GM12801 (cell line): Measurements from ENCODE around the gene ZFP82.

ENCODE experiments used
- TF ChIP-seq, protein P1 (sequence below): IDR thresholded peaks from one replicate; pipeline ENCODE4 v1.5.1; 2011; ENCODE audit warnings: control low read depth; ENCODE audit not compliant: insufficient read length; ENCODE audit errors: extremely low read depth

The ZFP82 gene

DNA sequence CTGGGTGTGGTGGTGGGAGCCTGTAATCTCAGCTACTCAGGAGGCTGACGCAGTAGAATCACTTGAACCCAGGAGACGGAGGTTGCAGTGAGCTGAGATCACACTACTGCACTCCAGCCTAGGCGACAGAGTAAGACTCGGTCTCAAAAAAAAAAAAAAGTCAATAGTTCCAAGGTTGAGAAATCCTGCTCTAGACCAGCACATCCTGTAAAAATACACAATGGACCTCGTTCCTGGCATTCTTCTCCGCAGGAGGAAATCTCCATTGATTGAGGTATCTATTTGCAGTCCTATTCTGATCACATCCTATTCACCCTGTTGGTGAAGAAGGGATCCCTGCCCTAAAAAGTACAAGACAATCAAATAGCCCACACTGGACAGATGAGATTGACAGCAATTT, 54.6 kb downstream of the ZFP82 start:
- TF ChIP-seq, protein P1, sequence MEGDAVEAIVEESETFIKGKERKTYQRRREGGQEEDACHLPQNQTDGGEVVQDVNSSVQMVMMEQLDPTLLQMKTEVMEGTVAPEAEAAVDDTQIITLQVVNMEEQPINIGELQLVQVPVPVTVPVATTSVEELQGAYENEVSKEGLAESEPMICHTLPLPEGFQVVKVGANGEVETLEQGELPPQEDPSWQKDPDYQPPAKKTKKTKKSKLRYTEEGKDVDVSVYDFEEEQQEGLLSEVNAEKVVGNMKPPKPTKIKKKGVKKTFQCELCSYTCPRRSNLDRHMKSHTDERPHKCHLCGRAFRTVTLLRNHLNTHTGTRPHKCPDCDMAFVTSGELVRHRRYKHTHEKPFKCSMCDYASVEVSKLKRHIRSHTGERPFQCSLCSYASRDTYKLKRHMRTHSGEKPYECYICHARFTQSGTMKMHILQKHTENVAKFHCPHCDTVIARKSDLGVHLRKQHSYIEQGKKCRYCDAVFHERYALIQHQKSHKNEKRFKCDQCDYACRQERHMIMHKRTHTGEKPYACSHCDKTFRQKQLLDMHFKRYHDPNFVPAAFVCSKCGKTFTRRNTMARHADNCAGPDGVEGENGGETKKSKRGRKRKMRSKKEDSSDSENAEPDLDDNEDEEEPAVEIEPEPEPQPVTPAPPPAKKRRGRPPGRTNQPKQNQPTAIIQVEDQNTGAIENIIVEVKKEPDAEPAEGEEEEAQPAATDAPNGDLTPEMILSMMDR, result no peak
